Suppressor macrophage (primary cell): ENCODE measurements around the gene GSG1.
A peak's percentile ranks its signal among the peaks of the same experiment; 100 is the strongest.
"Not testable (repeated sequence)": the region's sequence is repeated elsewhere in the genome, so short reads cannot be mapped to it uniquely, and the experiment has no call there.

Source experiments
- DNase-seq, 4 experiments: peaks; one replicate each; pipeline ENCODE4 v3.0.0-alpha.2; 2020 to 2022

Gene GSG1

GRCh38 chr12:13090054-13090453 lies 13.4 kb downstream of the GSG1 start:
- no peak for DNase-seq

DNA sequence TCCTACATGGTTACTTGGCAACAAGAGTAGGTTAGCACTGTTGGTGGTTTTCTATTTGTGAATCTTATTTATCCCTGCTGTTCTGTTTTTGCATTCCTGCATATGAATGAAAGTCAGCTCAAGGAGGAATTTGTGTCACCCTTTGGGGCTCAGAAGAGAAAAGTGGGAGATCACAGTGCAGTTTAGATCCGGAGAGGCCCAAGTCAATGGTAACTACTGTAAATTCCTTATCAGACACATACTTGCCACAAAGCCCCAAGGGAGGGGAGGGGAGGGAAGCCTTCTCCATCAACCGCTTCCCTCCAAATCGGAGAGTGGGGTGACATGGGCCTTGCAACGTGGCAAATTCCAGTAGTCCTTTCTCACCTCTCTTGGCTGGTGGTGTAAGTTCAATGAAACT lies 15.0 kb downstream of the GSG1 start:
- no peak for DNase-seq

GRCh38 chr12:13087766-13088165 lies 15.7 kb downstream of the GSG1 start:
- no peak for DNase-seq

DNA sequence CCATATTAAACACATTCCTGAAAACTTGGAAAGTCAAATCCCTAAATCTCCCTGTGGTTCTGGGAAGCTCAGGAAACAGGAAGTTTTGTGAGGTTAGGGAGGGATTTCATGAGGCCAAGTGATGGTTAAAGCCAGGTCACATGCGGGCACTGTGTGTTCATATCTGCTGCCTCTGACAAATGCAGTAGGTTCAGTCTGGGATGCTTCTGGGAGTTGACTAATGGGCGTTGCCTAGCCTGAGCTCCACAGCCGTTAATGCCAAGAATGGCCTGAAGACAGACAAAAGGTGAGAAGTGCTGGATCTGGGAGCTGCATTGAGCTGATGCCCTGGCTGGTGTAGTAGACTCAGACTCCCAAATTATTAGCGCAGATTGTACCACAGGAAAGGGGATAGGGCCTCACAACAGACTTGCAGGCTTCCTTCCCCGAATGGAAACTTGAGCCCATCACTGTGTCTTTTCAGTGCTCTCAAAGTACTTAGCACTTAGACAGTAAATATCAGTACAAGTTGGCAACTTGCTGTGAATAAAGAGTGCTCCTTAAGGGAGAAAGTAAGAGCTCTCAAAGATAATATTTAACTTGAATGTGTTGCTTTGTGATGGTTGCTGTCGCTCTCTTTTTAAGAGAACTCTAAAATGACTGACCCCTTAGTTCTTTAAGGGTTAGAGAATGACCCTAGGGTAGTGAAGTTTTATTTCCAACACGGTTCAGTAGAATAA lies 17.3 kb downstream of the GSG1 start:
- DNase-seq = peak in 1 of 4 experiments; percentile 21

GRCh38 chr12:13084898-13085640 lies 18.4 kb downstream of the GSG1 start:
- no peak for DNase-seq

GRCh38 chr12:13083638-13084037 lies 19.8 kb downstream of the GSG1 start:
- DNase-seq = not testable (repeated sequence)

DNA sequence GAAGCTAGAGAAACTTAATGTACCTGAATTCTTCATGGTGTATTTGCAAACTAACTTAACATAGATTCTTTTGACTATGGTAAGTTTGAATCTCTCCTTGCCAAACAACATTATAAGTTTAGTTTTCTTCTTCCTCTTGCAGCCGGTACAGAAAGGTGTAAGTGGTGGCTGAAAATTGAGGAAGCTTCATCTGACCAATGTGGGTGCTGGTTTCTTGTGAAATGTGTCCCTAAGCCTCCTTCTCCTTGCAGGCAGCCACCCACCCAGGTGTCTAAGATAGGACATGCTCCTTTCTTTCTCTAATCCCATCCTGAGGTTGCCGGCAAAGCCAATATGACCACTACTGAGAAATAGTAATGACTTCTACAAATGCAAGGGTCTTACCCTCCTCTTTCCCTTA lies 20.6 kb downstream of the GSG1 start:
- DNase-seq = peak in 3 of 4 experiments; percentile 27 to 34 (median 33)

- no peak for DNase-seq
Observed at GRCh38 chr12:13080266-13080665, 23.2 kb downstream of the GSG1 start.

DNA sequence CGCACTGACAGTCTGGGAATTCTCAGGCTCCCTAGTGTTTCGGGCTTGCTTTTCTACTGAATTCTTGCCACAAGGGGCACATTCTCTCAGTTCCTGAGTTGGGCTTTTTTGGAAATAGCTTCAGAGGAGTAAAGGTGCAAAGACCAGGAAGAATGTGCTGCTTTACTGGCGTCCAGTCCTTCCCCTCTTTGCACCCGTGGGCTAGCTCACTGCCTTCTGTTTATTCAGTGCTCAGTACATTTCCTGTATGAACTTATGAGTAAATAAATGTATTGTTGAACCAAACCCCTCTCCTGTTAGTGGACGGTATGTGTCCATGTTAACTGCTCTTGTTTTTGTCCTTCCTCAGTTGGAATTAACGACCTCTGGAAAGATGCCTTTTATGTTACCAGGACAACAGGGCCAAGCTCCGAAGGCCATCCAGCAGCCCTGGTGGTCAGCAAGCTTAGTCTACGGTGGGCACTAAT lies 24.0 kb downstream of the GSG1 start:
- DNase-seq = no peak

DNA sequence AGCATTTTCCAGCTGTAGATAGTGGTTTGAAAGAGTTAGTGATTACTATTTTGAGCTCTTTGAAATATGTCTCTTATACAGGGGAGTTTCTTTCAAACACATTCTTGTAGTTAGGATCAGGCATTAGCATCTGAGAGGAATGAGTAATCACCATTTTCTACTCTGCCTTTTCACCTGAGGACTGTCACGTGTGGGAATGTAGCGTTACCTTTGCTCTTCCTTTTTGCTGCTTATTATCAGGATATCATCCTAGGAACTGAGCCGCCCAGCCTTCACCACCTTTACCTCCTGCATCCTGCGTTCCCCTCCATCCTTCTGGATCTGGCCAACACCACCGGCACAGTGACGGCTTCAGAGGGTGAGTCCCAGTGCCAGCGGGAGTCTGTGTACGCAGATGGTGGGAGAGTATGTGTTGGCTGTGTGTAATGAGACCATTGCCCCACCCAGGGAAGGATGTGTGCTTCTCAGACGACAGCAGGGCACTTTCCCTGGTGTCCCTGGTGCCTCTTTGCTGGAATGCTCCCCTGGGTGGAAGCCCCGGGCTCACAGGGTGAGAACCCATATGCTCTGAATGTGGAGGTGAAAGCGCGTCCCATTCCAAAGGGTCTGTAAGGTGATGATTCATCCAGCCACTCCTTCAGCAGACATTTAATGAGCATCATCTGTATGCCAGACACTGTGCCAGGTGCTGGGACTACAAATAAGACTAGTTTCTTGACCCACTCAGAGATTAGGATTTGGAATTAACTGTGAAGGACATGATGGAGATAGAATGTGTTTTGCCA lies 27.5 kb downstream of the GSG1 start:
- DNase-seq = no peak

GRCh38 chr12:13075118-13075480 lies 28.4 kb downstream of the GSG1 start:
- DNase-seq = no peak

- no peak for DNase-seq
Observed at GRCh38 chr12:13074396-13075117, 28.9 kb downstream of the GSG1 start.

- no peak for DNase-seq
Observed at GRCh38 chr12:13073173-13073572, 30.3 kb downstream of the GSG1 start.

DNA sequence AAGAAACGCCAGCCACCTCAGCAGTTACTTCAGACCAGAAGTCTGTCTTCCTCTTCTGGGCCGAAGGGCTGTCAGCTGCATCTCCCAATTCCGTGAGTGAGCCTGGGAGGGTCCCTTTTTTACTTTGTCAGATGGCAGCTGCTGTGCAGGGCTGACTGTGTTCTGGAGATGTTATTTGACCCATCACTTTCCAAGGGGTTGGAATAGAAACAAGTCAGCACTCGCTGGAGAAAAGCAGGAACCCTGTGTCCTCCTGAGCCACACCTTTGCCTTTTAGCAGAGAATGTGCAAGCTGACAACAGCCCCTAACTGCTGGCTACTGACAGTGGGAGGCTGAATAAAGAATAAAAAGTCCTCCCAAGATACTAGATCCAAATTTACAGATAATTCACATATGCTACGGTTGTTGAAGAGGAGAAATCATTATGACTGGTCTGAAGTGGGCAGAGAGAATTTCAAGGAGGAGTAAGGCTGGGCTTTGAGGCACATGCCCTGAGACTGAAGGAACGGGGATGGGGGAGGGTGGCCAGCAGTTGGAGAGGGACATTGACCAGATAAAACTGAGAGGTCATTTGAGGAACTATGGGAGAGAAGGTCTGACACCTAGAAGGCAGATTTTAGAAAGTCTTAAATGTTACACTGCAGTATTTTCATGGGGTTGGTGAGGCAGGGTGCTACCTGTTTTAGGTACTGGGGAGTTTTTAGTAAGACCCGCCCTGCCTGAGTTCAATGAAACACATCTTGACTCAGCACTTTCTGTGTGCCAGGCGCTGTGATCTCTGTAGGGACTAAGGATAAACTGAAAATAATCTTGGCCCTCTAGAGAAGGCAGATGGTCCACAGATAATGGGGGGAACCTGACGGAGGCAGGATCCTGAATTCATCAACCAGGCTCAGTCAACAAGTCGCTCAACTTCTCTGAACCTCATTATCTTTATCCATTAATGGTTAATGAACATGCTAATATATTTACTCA lies 31.9 kb downstream of the GSG1 start:
- peak in 2 of 4 experiments; percentile 22 to 28 for DNase-seq

GRCh38 chr12:13069380-13069779 lies 34.1 kb downstream of the GSG1 start:
- no peak for DNase-seq

DNA sequence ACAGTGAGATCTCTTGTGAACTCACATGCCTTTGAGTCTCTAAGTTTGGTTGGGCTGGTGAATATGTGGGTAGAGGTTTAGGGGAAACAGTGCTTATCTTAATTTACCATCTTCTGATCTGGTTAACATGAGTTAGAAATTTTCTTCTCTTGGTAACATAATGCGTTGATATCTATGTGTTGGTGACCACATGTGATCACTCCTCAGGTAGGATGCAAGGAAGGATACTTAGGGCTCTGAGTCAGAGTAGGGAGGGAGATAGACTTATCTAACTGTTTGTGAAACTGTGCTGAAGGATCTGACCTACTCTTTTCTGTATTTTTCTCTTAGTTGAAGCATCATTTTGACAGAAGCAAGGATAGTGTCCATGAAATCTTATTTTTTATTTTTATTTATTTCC lies 36.1 kb downstream of the GSG1 start:
- DNase-seq = no peak

DNA sequence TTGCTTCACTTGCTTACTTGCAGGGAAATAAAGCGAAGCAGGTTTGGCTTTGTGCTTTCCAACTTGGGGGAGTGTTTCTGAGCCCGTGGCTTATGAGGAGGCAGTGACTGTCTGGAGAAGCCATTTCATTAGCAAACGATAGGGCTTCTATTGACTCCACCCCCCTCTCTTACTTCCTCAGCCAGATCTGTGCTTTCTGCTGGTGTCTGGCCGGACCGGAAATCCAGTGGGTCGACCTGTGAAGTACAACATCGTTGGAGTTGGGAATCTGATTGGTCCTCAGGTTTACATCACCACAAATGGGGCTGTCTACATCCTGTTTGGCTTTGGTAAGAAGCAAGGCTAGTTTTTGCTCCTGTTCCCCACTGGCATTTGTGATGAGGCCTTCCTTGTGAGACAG lies 37.0 kb downstream of the GSG1 start:
- DNase-seq = no peak

GRCh38 chr12:13066014-13066413 lies 37.5 kb downstream of the GSG1 start:
- DNase-seq = no peak

GRCh38 chr12:13062669-13063068 lies 40.8 kb downstream of the GSG1 start:
- no peak for DNase-seq

DNA sequence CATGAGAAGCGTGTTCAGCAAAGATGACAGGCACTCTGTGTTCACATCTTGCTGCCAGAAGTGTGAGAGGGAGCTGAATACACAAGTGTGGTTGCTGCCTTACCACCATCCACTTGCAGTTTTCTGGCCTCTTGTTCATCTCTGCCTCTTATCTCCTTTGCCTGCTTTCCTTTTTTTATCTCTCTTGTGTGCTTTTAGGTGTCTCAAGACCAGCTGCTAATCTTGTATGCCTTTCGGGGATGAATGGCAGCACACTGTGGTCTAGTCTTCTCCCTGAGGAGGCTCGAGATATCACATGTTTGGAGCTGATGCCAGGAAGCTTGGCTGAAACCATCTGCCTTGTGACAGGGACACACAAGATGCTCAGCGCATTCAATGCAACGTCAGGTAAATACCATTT lies 42.1 kb downstream of the GSG1 start:
- DNase-seq = no peak

- DNase-seq = peak in 3 of 4 experiments; percentile 7 to 56 (median 46)
Observed at GRCh38 chr12:13060581-13060980, 42.9 kb downstream of the GSG1 start.
